Adrenal gland (tissue), 12 donors: ENCODE results near the gene ATXN10. TPM values are rescaled to one million over a fixed set of nuclear protein-coding genes. Genes with fewer than 3 reads are reported as not detected.

ENCODE experiments used
- DNase-seq, 7 donors: peaks; one replicate each; pipeline ENCODE4 v3.0.0-alpha.2; 2019 to 2020
- H3K27ac ChIP-seq, 5 donors: fragments of 200-600 bp; sonication (generic) in 4 of 5; 1 replicate in 3 of 5; 2 replicates in 2 of 5; pipeline versions ENCODE4 v1.5.1 to v1.8.0; 2016 to 2020; ENCODE audit warnings: mild to moderate bottlenecking in 1 of 5
- H3K27me3 ChIP-seq: fragments of 200-600 bp; 2 replicates; pipeline ENCODE4 v1.8.0; 2021
- H3K36me3 ChIP-seq, 2 donors: fragments of 200-600 bp; replicated peaks in 1 of 2; 1 replicate in 1 of 2; 2 replicates in 1 of 2; pipeline versions ENCODE4 v1.5.1 to v1.8.0; 2018 to 2022
- H3K4me1 ChIP-seq, 2 donors: fragments of 200-600 bp; replicated peaks in 1 of 2; 1 replicate in 1 of 2; 2 replicates in 1 of 2; pipeline versions ENCODE4 v1.5.1 to v1.8.0; 2018 to 2021
- H3K4me3 ChIP-seq, 4 donors: fragments of 200-600 bp; sonication (generic) in 3 of 4; one replicate each; pipeline ENCODE4 v1.5.1; 2016 to 2018
- H3K9me3 ChIP-seq, 3 donors: fragments of 200-600 bp; sonication (generic) in 1 of 3; replicated peaks in 1 of 3; 1 replicate in 2 of 3; 2 replicates in 1 of 3; pipeline versions ENCODE4 v1.5.1 to v1.8.0; 2016 to 2021
- CTCF ChIP-seq, 6 experiments: fragments of 450-650 bp in 4 of 6; fragments of 200-600 bp in 2 of 6; sonication (generic) in 1 of 6; IDR thresholded peaks; 1 replicate in 5 of 6; 2 replicates in 1 of 6; pipeline versions ENCODE4 v1.5.1 to v1.8.0; 2016 to 2021; ENCODE audit warnings: antibody characterized with exemption in 6 of 6, mild to moderate bottlenecking in 2 of 6, moderate library complexity in 1 of 6
- POLR2A ChIP-seq, 2 donors: fragments of 450-650 bp; IDR thresholded peaks; one replicate each; pipeline ENCODE4 v1.6.1; 2017; ENCODE audit warnings: antibody characterized with exemption in 2 of 2, mild to moderate bottlenecking in 2 of 2, moderate library complexity in 1 of 2
- WGBS, 4 donors: extraction: QIAGEN DNeasy Blood & Tissue Kit in 2 of 4; methylation state at CpG; one replicate each; pipeline versions ENCODE4 v1.1.5 to v1.1.7; 2013 to 2017; 5-methylcytosine and 5-hydroxymethylcytosine counted together
- intact Hi-C, 2 donors: fragments of 100-400 bp; cut with DNase I; formaldehyde crosslinking; loops; one replicate each; pipeline versions ENCODE4 v1.14.1 to v1.15.0; 2022 to 2023
- polyA plus RNA-seq, 3 donors: library from polyadenylated mRNA; stranded (reverse); fragments of 200-250 nt in 2 of 3; fragments of 350-450 nt in 1 of 3; fragmentation: Illumina TruSeq in 1 of 3; extraction: RNeasy Lipid Tissue Mini Kit (QIAGEN cat#74804) in 1 of 3; gene quantifications; one replicate each; pipeline ENCODE4 v1.2.3, GENCODE V29; 2013 to 2014
- total RNA-seq, 9 donors: library from RNA; depleted of rRNA in 4 of 9; stranded (reverse); fragments of >200 nt in 4 of 9; fragments of 120-200 nt in 1 of 9; fragmentation: NEBNext Ultra II Directional in 1 of 9; extraction: Animal tissue kit (Norgen Biotek cat#: 25700) in 1 of 9; gene quantifications; one replicate each; pipeline versions ENCODE4 v1.1.0 to v1.2.4, GENCODE V29; 2013 to 2023
- donor health status: healthy with polysubstance abuse.
- donor health status: Bipolar disorder and iron deficiency.
- donor health status: DM: yes; HTN: yes; CAD: no.
- donor health status: DM: no; HTN: no; CAD: no.
- donor health status: DM: no; HTN: no; CAD: no.
- donor health status: DM: yes; HTN: yes; CAD: no.

ATXN10 gene
- total and polyA plus RNA-seq, 12 donors, result 21.2 to 306 (median 165) TPM

- H3K27ac ChIP-seq, result no peak overlapping the region
- no peaks in the 10 kb centered on the region for H3K36me3 ChIP-seq
- no peaks in the 10 kb centered on the region for H3K4me1 ChIP-seq
- WGBS, 4 donors, result 79 to 86% (median 84%) methylated on average over 6 to 7 of the region's 7 CpGs
- intact Hi-C loops, result no loop called here
- H3K4me3 ChIP-seq, result no peak overlapping the region
- H3K9me3 ChIP-seq, result no peaks in the 10 kb centered on the region
- peak in 1 of 7 donors; percentile 0 for DNase-seq
- H3K27me3 ChIP-seq, result peaks cover 27% of the 10 kb centered on the region
- TF ChIP-seq POLR2A (IDR thresholded peaks at IDR 0.05) (no peak), CTCF (IDR thresholded peaks at IDR 0.05) (no peak)
Measured at GRCh38 chr22:45886540-45886939, 214.9 kb downstream of the ATXN10 start.

- no peak for DNase-seq
- no peak for TF ChIP-seq CTCF (IDR thresholded peaks at IDR 0.05)
- TF ChIP-seq POLR2A (IDR thresholded peaks at IDR 0.05), result no peak
- 81 to 88% (median 85%) methylated on average over 11 to 22 of the region's 22 CpGs for WGBS, 4 donors
- Histone ChIP-seq H3K27ac (no peak overlapping the region), H3K4me3 (no peak overlapping the region), H3K27me3 (peaks cover 27% of the 10 kb centered on the region), H3K9me3 (no peaks in the 10 kb centered on the region), H3K4me1 (no peaks in the 10 kb centered on the region), H3K36me3 (no peaks in the 10 kb centered on the region)
- intact Hi-C loops, result no loop called here
Measured at GRCh38 chr22:45887202-45888131, 215.8 kb downstream of the ATXN10 start.

GRCh38 chr22:45888221-45889092, 216.8 kb downstream of the ATXN10 start:
- no peaks in the 10 kb centered on the region for H3K9me3 ChIP-seq
- intact Hi-C loops, result no loop called here
- TF ChIP-seq POLR2A (IDR thresholded peaks at IDR 0.05) (no peak), CTCF (IDR thresholded peaks at IDR 0.05) (no peak)
- no peaks in the 10 kb centered on the region for H3K4me1 ChIP-seq
- H3K36me3 ChIP-seq, result no peaks in the 10 kb centered on the region
- no peak overlapping the region for H3K4me3 ChIP-seq
- H3K27ac ChIP-seq, result no peak overlapping the region
- WGBS, 4 donors, result 88 to 94% (median 91%) methylated on average over 24 to 27 of the region's 27 CpGs
- H3K27me3 ChIP-seq, result peaks cover 30% of the 10 kb centered on the region
- DNase-seq, result no peak

- Histone ChIP-seq H3K4me3 (no peak overlapping the region), H3K9me3 (no peaks in the 10 kb centered on the region), H3K36me3 (no peaks in the 10 kb centered on the region), H3K4me1 (no peaks in the 10 kb centered on the region), H3K27ac (no peak overlapping the region), H3K27me3 (peaks cover 31% of the 10 kb centered on the region)
- no peak for DNase-seq
- WGBS, 4 donors, result 74 to 97% (median 78%) methylated on average over 5 to 10 of the region's 10 CpGs; no CpG with 5 or more reads in 1 of the 4 donors
- intact Hi-C loops, result no loop called here
- no peak for TF ChIP-seq POLR2A (IDR thresholded peaks at IDR 0.05)
- no peak for TF ChIP-seq CTCF (IDR thresholded peaks at IDR 0.05)
Measured at GRCh38 chr22:45889093-45889538, 217.5 kb downstream of the ATXN10 start.
